ENCODE data around the gene RELN.
A peak's percentile ranks its signal among the peaks of the same experiment; 100 is the strongest.
"Not testable (repeated sequence)": the region's sequence is repeated elsewhere in the genome, so short reads cannot be mapped to it uniquely, and the experiment has no call there.

The RELN gene

GRCh38 chr7:103541026-103541425 is 448.4 kb downstream of the RELN start:
- DNase-seq = no peak

- no peak for DNase-seq
Measured at GRCh38 chr7:103540338-103540737, 449.1 kb downstream of the RELN start.

DNA sequence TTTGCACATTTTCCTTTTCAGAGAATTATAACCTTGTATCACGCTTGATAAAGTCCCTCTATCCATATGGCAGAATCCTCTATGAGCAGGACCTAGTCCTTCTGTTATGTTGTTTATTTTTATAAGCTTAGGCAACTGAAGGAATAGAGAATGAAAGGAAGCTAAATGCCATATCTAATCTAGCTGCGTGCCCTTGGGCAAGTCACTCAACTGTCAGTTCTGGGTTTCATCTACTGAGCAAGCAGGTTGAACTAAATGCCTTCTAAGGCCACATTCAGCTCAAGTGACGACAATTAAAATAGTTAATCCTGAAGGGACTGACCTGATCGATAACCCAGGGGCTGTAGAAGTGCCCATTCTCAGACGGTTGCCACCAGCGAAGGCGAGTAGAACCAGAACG is 449.6 kb downstream of the RELN start:
- no peak for DNase-seq

DNA sequence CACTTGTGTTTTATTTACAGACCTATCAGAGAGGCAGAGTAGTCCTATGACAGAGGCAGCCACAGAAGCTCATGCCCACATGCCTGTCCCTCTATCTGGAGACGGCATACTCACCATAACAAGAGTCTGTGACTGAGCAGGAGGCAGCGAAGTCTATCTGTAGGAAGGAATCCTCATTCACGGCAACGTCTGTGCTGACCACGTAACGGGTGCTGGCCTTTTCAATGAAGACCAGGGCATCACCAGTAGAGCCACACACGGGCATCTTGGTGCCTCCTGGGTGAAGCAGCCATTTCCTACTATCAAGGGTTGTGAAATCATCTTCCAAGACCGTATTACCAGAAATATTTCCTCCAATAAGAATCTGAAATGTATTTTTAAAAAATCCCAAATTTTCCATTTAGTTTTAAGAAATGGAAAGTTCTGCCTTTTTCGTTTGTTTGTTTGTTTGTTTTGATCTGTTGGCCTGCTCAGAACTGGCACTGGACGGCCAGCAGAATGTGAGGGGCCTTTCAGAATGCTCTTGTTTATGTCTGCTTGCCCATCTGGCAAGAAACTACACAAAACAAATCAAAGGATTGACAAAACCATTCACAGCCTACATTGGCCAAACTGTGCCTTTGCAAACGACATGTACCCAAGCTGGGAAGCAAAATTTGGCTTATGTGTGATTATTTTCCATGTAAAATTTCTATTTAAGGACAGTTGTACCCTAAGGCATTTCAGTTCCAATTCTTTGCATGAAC is 450.3 kb downstream of the RELN start:
- no peak for DNase-seq

GRCh38 chr7:103533761-103534160 is 455.7 kb downstream of the RELN start:
- DNase-seq = no peak

- no peak for DNase-seq
Measured at GRCh38 chr7:103532955-103533354, 456.5 kb downstream of the RELN start.

- DNase-seq = no peak
Measured at GRCh38 chr7:103528152-103528551, 461.3 kb downstream of the RELN start.

GRCh38 chr7:103525937-103526336 is 463.5 kb downstream of the RELN start:
- DNase-seq = no peak

DNA sequence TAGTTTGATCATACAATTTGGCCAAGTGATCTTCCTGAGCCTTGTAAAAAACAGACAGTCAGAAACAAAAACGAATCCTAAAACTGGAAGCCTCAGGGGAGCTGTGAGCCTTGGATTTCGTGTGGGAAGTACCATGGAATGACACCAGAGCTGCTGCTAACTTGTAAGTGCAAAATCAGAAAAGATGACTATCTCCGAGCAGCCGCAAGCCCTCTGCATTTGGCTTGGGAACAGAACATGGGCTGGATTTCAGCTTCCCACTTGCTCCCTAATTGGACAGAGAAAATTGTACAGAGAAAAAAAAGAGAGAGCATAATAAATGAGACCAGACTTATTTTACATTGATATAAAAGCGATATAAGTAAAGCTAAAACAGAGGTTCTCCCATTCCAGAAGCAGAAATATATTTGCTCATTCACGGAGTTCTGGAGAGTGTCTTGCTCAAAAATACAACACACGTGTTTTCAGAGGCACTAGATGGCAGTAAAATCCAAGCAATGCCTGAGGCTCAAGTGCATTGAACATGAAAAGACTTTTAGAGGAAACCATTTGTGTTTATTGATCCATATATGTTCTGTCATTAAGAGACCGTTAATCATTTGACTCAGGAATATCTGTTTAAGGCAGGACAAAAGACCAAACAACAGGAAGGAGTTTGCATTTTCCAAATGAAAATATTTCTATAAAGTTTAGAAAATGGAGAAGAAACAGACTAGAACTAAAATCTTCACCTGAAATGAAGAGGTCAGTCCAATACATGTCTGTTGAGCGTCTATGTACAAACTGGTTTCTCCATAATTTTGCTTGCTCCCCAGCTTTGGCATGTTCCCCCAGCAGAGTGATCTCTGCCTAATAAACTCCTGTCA is 465.2 kb downstream of the RELN start:
- no peak for DNase-seq

DNA sequence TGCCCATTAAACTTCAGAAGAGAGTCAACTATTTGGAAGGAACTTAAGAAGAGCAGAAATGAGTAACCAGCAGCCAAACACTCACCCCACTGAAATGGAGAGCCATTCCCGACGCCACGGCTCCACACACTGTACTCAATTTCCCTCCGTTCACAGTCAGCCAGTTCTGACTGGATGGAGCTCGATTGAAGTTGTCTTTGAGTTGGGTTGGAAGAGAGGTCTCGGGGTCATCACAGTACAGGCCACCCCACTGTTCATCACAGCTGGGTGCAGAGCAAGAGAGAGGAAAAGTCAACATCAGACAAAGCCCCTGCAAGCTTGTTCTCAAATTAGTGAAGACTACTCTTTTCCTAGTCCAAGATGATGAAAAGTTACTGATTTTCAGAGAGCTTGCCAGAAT is 467.5 kb downstream of the RELN start:
- DNase-seq = no peak

- no peak for DNase-seq
Measured at GRCh38 chr7:103504505-103505135, 484.8 kb downstream of the RELN start.

- no peak for DNase-seq
Measured at GRCh38 chr7:103501206-103501605, 488.3 kb downstream of the RELN start.

- no peak for DNase-seq
Measured at GRCh38 chr7:103499976-103500375, 489.5 kb downstream of the RELN start.

- DNase-seq = no peak
Measured at GRCh38 chr7:103487419-103487818, 502.0 kb downstream of the RELN start.

- DNase-seq = not testable (repeated sequence)
Measured at GRCh38 chr7:103486873-103487272, 502.6 kb downstream of the RELN start.

DNA sequence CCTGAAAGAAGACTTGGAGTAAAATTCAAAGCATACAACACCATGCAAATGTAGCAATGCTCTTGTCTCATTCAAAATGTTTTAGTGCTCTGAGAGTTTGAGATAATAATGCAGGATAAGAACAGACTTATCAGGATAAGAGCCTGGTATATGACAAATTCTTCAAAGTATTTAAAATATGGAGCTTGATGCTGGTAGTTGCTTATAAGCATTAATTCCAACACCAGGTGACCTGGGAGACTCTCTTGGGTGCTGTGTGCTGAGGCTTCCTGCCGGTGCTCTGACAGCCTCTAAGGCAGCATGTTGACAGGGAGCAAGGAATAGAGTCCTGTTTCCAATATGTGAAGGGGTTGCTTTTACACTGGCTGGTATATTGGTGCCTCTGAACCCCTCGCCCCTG is 508.7 kb downstream of the RELN start:
- no peak for DNase-seq

- DNase-seq = no peak
Measured at GRCh38 chr7:103474956-103475355, 514.5 kb downstream of the RELN start.

DNA sequence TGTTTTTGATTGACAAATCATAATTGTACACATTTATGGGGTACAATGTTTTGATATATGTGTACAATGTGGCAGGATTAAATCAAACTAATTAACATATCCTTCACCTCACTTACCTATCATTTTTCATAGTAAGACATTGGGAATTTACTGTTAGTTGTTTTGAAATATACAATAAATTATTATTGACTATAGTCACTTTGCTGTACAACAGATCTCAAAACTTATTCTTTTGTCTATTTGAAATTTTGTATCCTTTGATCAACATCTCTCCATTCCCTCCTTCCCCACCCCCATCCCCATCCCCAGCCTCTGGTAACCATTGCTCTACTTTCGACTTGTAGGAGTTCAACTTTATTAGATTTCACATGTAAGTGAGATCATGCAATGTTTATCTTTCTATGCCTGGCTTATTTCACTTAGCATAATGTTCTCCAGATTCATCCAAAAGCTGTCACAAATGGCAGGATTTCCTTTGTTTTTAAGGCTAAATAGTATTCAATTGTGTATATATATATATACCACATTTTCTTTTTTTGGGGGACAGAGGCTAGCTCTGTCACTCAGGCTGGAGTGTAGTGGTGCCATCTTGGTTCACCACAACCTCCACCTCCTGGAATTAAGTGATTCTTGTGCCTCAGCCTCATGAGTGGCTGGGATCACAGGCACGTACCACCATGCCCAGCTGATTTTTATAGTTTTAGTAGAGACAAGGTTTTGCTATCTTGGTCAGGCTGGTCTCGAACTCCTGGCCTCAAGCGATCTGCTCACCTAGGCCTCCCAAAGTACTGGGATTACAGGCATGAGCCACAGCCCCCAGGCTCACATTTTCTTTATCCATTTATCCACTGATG is 520.1 kb downstream of the RELN start:
- DNase-seq = no peak

- no peak for DNase-seq
Measured at GRCh38 chr7:103466814-103467213, 522.6 kb downstream of the RELN start.

- no peak for DNase-seq
Measured at GRCh38 chr7:103462358-103462757, 527.1 kb downstream of the RELN start.

GRCh38 chr7:103447073-103447960 is 542.1 kb downstream of the RELN start:
- peak in 1 of 2 donors; percentile 6 for DNase-seq

- DNase-seq = peak in 1 of 2 donors; percentile 1
Measured at GRCh38 chr7:103446049-103446520, 543.4 kb downstream of the RELN start, which contains the start of gene SLC26A5. SLC26A5 (minus strand) TSS chr7:103446207; CDS start chr7:103421514, 24,693 bp downstream.

Data from activated CD4-positive, alpha-beta T cell treated with anti-CD3 and anti-CD28 coated beads for 4 hours (primary cell).